Measurements from ENCODE around the gene TNNI2. TPM values are rescaled to one million over a fixed set of nuclear protein-coding genes. Genes with fewer than 3 reads are reported as not detected.

The TNNI2 gene
- total and polyA plus RNA-seq, 2 donors (not counting 3 experiments of a cell fraction or from before 2014, with no cell fraction given) = not detected

DNA sequence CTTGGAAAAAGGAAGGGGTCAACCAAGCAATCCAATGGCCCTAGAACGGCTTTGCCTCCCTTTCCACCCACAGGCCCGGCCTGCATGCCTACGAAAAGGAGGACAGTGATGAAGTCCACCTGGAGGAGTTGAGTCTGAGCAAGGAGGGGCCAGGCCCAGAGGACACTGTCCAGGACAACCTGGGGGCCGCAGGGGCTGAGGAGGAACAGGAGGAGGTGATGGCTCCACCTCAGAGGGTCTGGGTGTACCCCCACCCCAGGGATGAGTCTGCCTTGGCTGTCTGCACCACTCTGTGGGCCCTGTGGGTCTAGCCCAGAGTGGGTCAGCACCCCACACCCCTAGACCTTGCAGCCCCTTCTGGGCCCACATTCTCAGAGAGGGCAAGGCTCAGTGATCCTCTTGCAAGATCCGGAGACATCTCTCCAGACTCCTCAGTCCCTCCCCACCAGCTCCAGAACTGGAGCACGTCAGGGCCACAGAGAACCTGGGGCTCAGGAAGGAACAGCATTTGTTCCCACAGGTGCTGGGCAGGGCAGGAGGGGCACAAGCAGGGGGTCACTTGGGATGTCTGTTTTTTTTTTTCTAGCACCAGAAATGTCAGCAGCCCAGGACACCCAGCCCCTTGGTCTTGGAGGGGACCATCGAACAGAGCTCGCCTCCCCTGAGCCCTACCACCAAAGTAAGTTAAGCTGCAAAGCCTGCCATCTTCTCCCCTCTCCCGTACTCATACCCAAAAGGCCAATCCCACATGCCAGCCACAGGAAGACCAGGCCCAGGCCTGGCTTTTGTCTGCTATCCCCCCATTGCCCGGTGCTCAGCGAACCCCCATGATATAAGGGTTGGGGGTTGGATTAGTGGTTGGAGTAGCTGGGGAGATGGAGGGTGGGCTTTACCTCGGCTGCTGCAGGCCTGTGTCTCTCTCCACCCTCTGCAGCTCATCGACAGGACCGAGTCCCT, 44.8 kb downstream of the TNNI2 start:
- H3K36me3 ChIP-seq (ENCODE audit: control insufficient read depth in 2 of 2, extremely low read depth in 1 of 2, insufficient read depth in 2 of 2, low read length in 2 of 2) = no peaks in the 10 kb centered on the region
- dilution Hi-C loops (cut with MboI; ENCODE audit: extremely low pct_ligation_motif_present, low sequenced_read_pairs) = no loop called here
- intact Hi-C loops (cut with micrococcal nuclease) = no loop called here
- no TSS peak for BruUV-seq (replicated peaks)
- DNase-seq (ENCODE audit: low read depth, low spot score) = no peak
- H3K79me2 ChIP-seq (ENCODE audit: control insufficient read depth, insufficient read depth, low read length) = no peaks in the 10 kb centered on the region
- no peaks in the 10 kb centered on the region for H3K27me3 ChIP-seq (ENCODE audit: control insufficient read depth in 2 of 2, insufficient read depth in 2 of 2, low read length in 2 of 2)
- ChIA-PET CTCF (interaction anchor here (1.0 to 3.7 kb wide), 20 partner anchors 8 to 269 kb away, joined by 3 to 262 read pairs (median 18); partner anchors contain the start of genes H19, KRTAP5-6, MRPL23 and PRR33), POLR2A (no interaction called here)
- H3K4me3 ChIP-seq (replicated peaks in 1 of 3; ENCODE audit: insufficient read depth in 1 of 3, low read depth in 1 of 3, low read length in 3 of 3) = no peak overlapping the region
- H3K27ac ChIP-seq (ENCODE audit: insufficient read depth, low read depth, low read length) = no peak overlapping the region
- no peak overlapping the region for H3K4me2 ChIP-seq (ENCODE audit: insufficient read depth, low read length)
- H4K20me1 ChIP-seq (replicated peaks; ENCODE audit: control insufficient read depth, extremely low read depth, insufficient read depth, low read length) = no peaks in the 10 kb centered on the region
- TF ChIP-seq JUN (IDR thresholded peaks at IDR 0.05; ENCODE audit: borderline replicate concordance, insufficient read depth, insufficient read length, low read depth) = no peak
- no peak for TF ChIP-seq GATA2 (IDR thresholded peaks at IDR 0.05; ENCODE audit: insufficient read depth, insufficient read length, low read depth, low read length)
- no peak for TF ChIP-seq EZH2 (IDR thresholded peaks at IDR 0.05; ENCODE audit: borderline replicate concordance, low read depth, low read length, severe bottlenecking)
- TF ChIP-seq, protein P1, sequence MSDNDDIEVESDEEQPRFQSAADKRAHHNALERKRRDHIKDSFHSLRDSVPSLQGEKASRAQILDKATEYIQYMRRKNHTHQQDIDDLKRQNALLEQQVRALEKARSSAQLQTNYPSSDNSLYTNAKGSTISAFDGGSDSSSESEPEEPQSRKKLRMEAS (IDR thresholded peaks at IDR 0.05; ENCODE audit: insufficient read depth, insufficient read length) = no peak
- no peak for TF ChIP-seq FOS (IDR thresholded peaks at IDR 0.05; ENCODE audit: borderline replicate concordance, insufficient read depth, low read length)
- TF ChIP-seq MYC (IDR thresholded peaks at IDR 0.05; ENCODE audit: low read depth, low read length) = no peak
- TF ChIP-seq, protein P2, sequence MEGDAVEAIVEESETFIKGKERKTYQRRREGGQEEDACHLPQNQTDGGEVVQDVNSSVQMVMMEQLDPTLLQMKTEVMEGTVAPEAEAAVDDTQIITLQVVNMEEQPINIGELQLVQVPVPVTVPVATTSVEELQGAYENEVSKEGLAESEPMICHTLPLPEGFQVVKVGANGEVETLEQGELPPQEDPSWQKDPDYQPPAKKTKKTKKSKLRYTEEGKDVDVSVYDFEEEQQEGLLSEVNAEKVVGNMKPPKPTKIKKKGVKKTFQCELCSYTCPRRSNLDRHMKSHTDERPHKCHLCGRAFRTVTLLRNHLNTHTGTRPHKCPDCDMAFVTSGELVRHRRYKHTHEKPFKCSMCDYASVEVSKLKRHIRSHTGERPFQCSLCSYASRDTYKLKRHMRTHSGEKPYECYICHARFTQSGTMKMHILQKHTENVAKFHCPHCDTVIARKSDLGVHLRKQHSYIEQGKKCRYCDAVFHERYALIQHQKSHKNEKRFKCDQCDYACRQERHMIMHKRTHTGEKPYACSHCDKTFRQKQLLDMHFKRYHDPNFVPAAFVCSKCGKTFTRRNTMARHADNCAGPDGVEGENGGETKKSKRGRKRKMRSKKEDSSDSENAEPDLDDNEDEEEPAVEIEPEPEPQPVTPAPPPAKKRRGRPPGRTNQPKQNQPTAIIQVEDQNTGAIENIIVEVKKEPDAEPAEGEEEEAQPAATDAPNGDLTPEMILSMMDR (IDR thresholded peaks at IDR 0.05; ENCODE audit: extremely low read depth in 1 of 2, insufficient read depth in 1 of 2, low read depth in 1 of 2, low read length in 2 of 2) = no peak
- no peak for TF ChIP-seq POLR2AphosphoS5 (IDR thresholded peaks at IDR 0.05; ENCODE audit: insufficient read depth, low read depth, low read length)
- TF ChIP-seq POLR2A (IDR thresholded peaks at IDR 0.05; ENCODE audit: low read depth, low read length) = no peak
- no peak for FAIRE-seq
- H3K9me1 ChIP-seq (replicated peaks; ENCODE audit: control insufficient read depth, extremely low read depth, insufficient read depth, low read length) = no peaks in the 10 kb centered on the region
- no peaks in the 10 kb centered on the region for H3K4me1 ChIP-seq (ENCODE audit: control insufficient read depth, extremely low read depth, insufficient read depth, low read length)
- H3K9ac ChIP-seq (replicated peaks; ENCODE audit: extremely low read depth, insufficient read depth, low read length) = no peak overlapping the region
- no peaks in the 10 kb centered on the region for H3K9me3 ChIP-seq (replicated peaks; ENCODE audit: control insufficient read depth, insufficient read depth, low read length)
- no peak overlapping the region for H2AFZ ChIP-seq (ENCODE audit: low read depth, low read length)
